ENCODE measurements around the gene BCLAF3.

GRCh38 chrX:19955306-19955705 is 35.6 kb downstream of the BCLAF3 start:
- no peak for TF ChIP-seq CTCF (IDR thresholded peaks at IDR 0.05)
- no peak for TF ChIP-seq POLR2AphosphoS5 (IDR thresholded peaks at IDR 0.05; ENCODE audit: low read depth, low read length)
- TF ChIP-seq REST (IDR thresholded peaks at IDR 0.05; ENCODE audit: insufficient read depth in 1 of 2, low read depth in 2 of 2, low read length in 1 of 2) = no peak
- no peak for TF ChIP-seq TCF7L2 (IDR thresholded peaks at IDR 0.05; ENCODE audit: low read depth, low read length)
